AML-193 (cell line): ENCODE measurements around the gene TET3.
"Not testable (repeated sequence)": the region's sequence is repeated elsewhere in the genome, so short reads cannot be mapped to it uniquely, and the experiment has no call there.

Experiments
- DNase-seq, 2 experiments: peaks; one replicate each; lab custom pipeline; 2025; lab: John Stamatoyannopoulos, UW

Gene TET3

GRCh38 chr2:73984203-73984921 lies at the start of gene TET3:
Gene TET3 (plus strand): TSS chr2:73984910. CDS start chr2:73986404, 1,494 bp downstream.
- DNase-seq, result peak in 1 of 2 experiments; percentile 47

- DNase-seq, result no peak
Observed at GRCh38 chr2:73935641-73936040, 49.1 kb upstream of the TET3 start.

GRCh38 chr2:73937103-73937885 lies 47.4 kb upstream of the TET3 start:
- no peak for DNase-seq

- DNase-seq, result no peak
Observed at GRCh38 chr2:73937899-73938298, 46.8 kb upstream of the TET3 start.

- DNase-seq, result no peak
Observed at GRCh38 chr2:73938718-73939352, 45.9 kb upstream of the TET3 start.

GRCh38 chr2:73939419-73939818 lies 45.3 kb upstream of the TET3 start:
- DNase-seq, result peak; percentile 53 to 61

- not testable (repeated sequence) for DNase-seq
Observed at GRCh38 chr2:73940066-73940465, 44.6 kb upstream of the TET3 start.

GRCh38 chr2:73942664-73943063 lies 42.0 kb upstream of the TET3 start:
- DNase-seq, result no peak

- no peak for DNase-seq
Observed at GRCh38 chr2:73944714-73945113, 40.0 kb upstream of the TET3 start.

GRCh38 chr2:73946215-73946614 lies 38.5 kb upstream of the TET3 start:
- DNase-seq, result no peak

- DNase-seq, result no peak
Observed at GRCh38 chr2:73946666-73947065, 38.0 kb upstream of the TET3 start.

- no peak for DNase-seq
Observed at GRCh38 chr2:73947412-73948018, 37.2 kb upstream of the TET3 start.

GRCh38 chr2:73949802-73950201 lies 34.9 kb upstream of the TET3 start:
- DNase-seq, result no peak

- no peak for DNase-seq
Observed at GRCh38 chr2:73952499-73953446, 31.9 kb upstream of the TET3 start.

- no peak for DNase-seq
Observed at GRCh38 chr2:73956218-73956865, 28.4 kb upstream of the TET3 start.

GRCh38 chr2:73961274-73961673 lies 23.4 kb upstream of the TET3 start:
- no peak for DNase-seq

GRCh38 chr2:73961823-73962615 lies 22.7 kb upstream of the TET3 start:
- no peak for DNase-seq

GRCh38 chr2:73962798-73963197 lies 21.9 kb upstream of the TET3 start:
- no peak for DNase-seq

GRCh38 chr2:73963385-73964120 lies 21.2 kb upstream of the TET3 start:
- DNase-seq, result no peak
